Lower leg skin (tissue), 4 donors: ENCODE data around the gene GLRX3. TPM values are rescaled to one million over a fixed set of nuclear protein-coding genes. Genes with fewer than 3 reads are reported as not detected.
"Not testable (repeated sequence)": the region's sequence is repeated elsewhere in the genome, so short reads cannot be mapped to it uniquely, and the experiment has no call there.

Source experiments
- DNase-seq, 2 donors: peaks; one replicate each; pipeline ENCODE4 v3.0.0-alpha.2; 2019; ENCODE audit warnings: low spot score in 2 of 2
- H3K4me3 ChIP-seq: fragments of 200-600 bp; sonication (generic); 2 replicates; pipeline ENCODE4 v1.5.1; 2017; ENCODE audit warnings: mild to moderate bottlenecking, low read depth; ENCODE audit not compliant: poor library complexity, severe bottlenecking
- POLR2A ChIP-seq, 2 donors: fragments of 450-650 bp; IDR thresholded peaks; one replicate each; pipeline ENCODE4 v1.6.1; 2016 to 2017; ENCODE audit warnings: antibody characterized with exemption in 2 of 2, mild to moderate bottlenecking in 1 of 2, moderate library complexity in 1 of 2
- WGBS, 2 donors: methylation state at CpG; one replicate each; pipeline ENCODE4 v1.1.5; 2018; 5-methylcytosine and 5-hydroxymethylcytosine counted together
- intact Hi-C: fragments of 100-400 bp; cut with DNase I; formaldehyde crosslinking; loops from one replicate; pipeline ENCODE4 v1.15.0; 2023; ENCODE audit warnings: low total_unique reads
- total RNA-seq, 4 donors: library from RNA; depleted of rRNA; stranded (reverse); fragments of >200 nt; gene quantifications; one replicate each; pipeline ENCODE4 v1.1.0, GENCODE V29; 2016
- TF ChIP-seq, protein P1 (sequence below), 3 donors: fragments of 450-650 bp; IDR thresholded peaks; one replicate each; pipeline ENCODE4 v1.5.1; 2016; ENCODE audit warnings: antibody characterized with exemption in 3 of 3, mild to moderate bottlenecking in 3 of 3, moderate library complexity in 2 of 3

GLRX3 gene
- total RNA-seq, 4 donors from 2014 or later, result 31.5 to 60.7 (median 42.6) TPM

DNA sequence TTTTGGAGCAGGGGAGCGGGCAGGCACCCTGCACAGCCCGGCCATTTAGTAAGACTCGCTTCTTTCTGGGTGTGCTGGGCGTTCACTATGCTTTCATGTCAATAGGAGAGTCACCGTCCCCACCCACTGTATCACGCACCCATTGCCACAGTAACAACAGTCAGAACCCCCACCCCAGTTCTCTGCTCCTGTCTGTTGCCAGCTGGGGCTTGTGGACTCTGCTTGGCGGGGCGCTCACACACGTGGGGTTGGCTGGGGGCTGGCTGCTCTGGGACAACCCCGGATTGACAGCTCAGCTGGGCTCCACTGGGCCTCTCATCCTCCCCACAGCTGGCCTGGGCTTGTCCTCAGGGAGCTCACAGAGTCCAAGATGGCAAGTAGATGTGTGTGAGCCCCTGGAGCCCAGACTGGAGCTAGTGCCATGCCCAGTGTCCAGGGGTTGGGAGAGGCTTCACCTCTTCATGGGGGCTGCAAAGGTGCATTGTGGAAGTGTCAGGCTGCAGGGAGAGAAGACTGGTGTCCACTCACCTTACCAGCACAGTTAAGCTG is 59.6 kb downstream of the GLRX3 start:
- WGBS, 2 donors, result 67 to 73% methylated on average over 10 of the region's 10 CpGs
- no peak overlapping the region for H3K4me3 ChIP-seq
- intact Hi-C loops, result no loop called here
- no peak for DNase-seq
- TF ChIP-seq, protein P1, sequence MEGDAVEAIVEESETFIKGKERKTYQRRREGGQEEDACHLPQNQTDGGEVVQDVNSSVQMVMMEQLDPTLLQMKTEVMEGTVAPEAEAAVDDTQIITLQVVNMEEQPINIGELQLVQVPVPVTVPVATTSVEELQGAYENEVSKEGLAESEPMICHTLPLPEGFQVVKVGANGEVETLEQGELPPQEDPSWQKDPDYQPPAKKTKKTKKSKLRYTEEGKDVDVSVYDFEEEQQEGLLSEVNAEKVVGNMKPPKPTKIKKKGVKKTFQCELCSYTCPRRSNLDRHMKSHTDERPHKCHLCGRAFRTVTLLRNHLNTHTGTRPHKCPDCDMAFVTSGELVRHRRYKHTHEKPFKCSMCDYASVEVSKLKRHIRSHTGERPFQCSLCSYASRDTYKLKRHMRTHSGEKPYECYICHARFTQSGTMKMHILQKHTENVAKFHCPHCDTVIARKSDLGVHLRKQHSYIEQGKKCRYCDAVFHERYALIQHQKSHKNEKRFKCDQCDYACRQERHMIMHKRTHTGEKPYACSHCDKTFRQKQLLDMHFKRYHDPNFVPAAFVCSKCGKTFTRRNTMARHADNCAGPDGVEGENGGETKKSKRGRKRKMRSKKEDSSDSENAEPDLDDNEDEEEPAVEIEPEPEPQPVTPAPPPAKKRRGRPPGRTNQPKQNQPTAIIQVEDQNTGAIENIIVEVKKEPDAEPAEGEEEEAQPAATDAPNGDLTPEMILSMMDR (IDR thresholded peaks at IDR 0.05), result no peak
- TF ChIP-seq POLR2A (IDR thresholded peaks at IDR 0.05), result no peak

DNA sequence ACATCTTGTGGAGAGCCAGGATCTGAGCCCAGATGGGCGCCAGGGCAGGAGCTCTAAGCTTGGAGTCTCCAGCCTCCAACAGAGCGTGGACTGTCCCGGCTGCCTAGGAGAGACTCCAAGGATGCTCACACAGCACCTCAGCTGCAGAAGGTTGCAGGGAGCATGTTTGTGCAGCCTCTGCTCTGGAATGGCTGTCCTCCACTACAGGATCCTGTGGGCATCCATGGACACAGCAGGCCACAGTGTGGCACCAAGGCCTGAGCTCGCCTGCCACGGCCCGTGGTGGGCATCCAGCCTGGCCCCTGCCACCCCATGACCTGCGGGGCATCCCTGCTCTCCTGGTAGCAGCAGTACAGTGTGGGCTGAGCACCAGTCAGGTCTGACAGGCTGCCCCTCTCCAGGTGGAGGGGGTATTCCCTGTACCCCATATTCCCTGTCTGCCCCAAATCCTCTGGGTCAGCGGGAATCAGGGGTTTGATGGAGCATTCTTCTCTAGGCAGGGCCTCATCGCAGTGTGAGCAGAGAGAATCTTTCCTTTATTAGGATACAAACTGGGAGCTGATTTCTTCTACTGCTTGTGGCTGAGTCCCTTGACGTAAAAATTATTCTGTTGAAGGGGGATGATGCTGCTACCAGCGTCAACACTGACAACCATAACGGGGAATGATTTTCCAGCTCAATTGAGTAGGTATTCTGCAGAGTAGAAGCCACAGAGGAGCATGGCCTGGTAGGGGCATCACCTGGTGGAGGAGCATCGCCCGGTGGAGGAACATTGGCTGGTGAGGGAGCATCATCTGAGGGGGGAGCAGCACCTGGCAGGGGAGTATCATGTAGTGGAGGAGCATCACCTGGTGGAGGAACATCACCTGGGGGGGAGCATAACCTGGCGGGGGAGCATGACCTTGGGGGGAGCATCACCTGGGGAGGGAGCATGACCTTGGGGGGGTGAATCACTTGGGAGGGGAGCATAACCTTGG is 60.6 kb downstream of the GLRX3 start:
- intact Hi-C loops, result no loop called here
- no peak for DNase-seq
- 91 to 93% methylated on average over 14 to 15 of the region's 15 CpGs for WGBS, 2 donors
- TF ChIP-seq, protein P1 (IDR thresholded peaks at IDR 0.05), result no peak
- TF ChIP-seq POLR2A (IDR thresholded peaks at IDR 0.05), result no peak
- no peak overlapping the region for H3K4me3 ChIP-seq

DNA sequence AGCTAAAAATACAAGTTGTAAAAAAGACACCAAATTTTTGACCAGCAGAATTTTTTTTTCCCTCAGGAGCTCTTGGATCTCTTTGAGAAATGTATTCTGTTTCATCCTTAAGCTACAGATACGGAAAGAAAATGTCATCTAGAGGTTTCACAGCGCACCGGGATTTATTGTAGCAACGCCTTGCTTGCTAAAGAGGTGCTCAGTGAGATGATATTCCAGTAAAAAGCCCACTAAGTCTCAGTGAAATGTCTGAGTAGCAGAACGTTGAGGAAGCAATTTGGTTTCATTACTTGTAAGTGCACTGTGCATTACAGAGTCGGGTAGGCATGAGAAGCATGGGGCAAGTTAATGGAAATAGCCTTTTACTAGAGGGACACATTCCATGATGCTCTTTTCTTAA is 62.5 kb downstream of the GLRX3 start:
- intact Hi-C loops, result no loop called here
- no peak for TF ChIP-seq POLR2A (IDR thresholded peaks at IDR 0.05)
- 83 to 84% methylated on average over 6 of the region's 6 CpGs for WGBS, 2 donors

DNA sequence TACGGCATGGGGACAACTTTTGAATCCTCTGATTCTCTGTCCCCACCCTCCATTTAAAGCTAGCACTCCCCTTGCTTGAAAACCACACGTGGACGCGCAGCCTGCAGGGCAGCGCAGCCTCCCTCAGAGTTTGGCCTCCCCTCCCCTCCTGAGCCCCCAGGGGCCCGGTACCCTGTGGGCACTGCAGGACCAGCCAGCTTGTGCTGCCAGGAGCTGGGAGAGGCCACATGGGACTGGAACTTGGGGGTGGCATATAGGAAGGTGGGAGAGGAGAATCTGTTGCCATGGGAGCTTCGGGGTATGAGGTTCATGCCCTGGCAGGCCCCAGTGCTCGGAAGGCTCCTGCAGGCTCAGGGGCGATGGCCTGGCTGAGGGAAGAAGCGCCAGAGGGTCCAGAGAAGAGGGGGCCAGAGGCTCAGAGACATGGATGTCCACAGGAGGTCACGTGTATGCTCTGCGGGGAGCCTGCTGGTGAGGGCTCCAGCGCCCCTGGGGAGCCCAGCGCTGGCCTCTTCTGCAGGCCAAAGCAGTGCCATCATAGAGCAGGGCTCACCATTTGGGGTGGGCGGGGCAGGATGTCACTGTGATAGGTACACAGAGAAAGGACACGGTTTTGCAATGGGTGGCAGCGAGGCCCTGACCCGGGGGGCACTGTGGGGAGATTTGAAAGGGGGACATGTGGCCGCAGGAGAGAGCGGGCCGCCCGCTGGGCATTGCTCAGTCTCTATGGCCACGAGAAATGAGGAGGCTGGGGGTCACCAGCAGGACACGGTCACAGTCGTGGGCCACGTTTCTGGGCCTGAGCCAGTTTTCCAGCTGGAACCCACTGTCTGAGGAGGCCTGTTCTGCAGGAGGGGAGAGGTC is 64.2 kb downstream of the GLRX3 start:
- WGBS, 2 donors, result 71 to 79% methylated on average over 26 of the region's 26 CpGs
- intact Hi-C loops, result no loop called here
- H3K4me3 ChIP-seq, result no peak overlapping the region
- TF ChIP-seq, protein P1 (IDR thresholded peaks at IDR 0.05), result no peak
- TF ChIP-seq POLR2A (IDR thresholded peaks at IDR 0.05), result no peak
- DNase-seq, result no peak

More for the DNA sequence above, 62.5 kb downstream of the GLRX3 start:
- H3K4me3 ChIP-seq, result no peak overlapping the region
- DNase-seq, result no peak

DNA sequence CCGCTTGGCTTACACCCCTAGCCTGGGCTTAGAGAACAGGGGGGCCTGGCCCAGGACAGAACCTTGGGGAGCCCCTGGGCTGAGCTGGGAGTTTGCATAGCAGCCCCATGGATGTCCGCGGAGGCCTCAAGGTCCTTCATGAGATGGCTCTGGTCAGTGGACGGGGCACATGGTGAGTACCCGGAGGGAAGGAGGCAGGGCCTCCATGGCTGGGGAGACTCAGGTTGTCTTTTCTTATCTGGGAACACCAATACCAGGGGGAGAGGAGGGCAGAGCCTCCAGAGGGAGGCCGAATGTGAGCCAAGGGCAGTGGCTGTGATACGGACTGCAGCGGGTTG is 64.8 kb downstream of the GLRX3 start:
- TF ChIP-seq, protein P1 (IDR thresholded peaks at IDR 0.05), result no peak
- TF ChIP-seq POLR2A (IDR thresholded peaks at IDR 0.05), result no peak
- intact Hi-C loops, result no loop called here
- DNase-seq, result no peak
- WGBS, 2 donors, result 83 to 87% methylated on average over 4 to 8 of the region's 8 CpGs
- H3K4me3 ChIP-seq, result no peak overlapping the region

DNA sequence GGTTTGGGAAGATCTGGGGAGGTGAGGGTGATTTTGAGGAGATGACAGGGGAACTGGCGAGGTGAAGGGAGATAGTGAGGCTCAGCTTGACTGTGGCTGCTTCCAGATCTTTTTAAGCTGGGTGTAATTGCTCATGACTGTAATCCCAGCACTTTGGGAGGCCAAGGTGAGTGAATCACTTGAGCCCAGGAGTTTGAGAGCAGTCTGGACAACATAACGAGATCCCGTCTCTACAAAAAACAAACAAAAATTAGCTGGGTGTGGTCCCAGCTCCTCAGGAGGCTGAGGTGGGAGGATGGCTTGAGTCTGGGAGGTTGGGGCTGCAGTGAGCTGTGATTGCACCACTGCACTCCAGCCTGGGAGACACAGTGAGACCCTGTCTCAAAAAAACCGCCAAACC is 66.0 kb downstream of the GLRX3 start:
- WGBS, 2 donors, result 37 to 63% methylated on average over 4 of the region's 4 CpGs
- DNase-seq, H3K4me3 ChIP-seq, intact Hi-C loops: not testable (repeated sequence)
